ENCODE results near the gene SNRNP35.
A peak's percentile ranks its signal among the peaks of the same experiment; 100 is the strongest.
"Not testable (repeated sequence)": the region's sequence is repeated elsewhere in the genome, so short reads cannot be mapped to it uniquely, and the experiment has no call there.

The SNRNP35 gene, protein sequence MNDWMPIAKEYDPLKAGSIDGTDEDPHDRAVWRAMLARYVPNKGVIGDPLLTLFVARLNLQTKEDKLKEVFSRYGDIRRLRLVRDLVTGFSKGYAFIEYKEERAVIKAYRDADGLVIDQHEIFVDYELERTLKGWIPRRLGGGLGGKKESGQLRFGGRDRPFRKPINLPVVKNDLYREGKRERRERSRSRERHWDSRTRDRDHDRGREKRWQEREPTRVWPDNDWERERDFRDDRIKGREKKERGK
- 15.7 to 28.8 reads per million in 2 donors for total RNA-seq

DNA sequence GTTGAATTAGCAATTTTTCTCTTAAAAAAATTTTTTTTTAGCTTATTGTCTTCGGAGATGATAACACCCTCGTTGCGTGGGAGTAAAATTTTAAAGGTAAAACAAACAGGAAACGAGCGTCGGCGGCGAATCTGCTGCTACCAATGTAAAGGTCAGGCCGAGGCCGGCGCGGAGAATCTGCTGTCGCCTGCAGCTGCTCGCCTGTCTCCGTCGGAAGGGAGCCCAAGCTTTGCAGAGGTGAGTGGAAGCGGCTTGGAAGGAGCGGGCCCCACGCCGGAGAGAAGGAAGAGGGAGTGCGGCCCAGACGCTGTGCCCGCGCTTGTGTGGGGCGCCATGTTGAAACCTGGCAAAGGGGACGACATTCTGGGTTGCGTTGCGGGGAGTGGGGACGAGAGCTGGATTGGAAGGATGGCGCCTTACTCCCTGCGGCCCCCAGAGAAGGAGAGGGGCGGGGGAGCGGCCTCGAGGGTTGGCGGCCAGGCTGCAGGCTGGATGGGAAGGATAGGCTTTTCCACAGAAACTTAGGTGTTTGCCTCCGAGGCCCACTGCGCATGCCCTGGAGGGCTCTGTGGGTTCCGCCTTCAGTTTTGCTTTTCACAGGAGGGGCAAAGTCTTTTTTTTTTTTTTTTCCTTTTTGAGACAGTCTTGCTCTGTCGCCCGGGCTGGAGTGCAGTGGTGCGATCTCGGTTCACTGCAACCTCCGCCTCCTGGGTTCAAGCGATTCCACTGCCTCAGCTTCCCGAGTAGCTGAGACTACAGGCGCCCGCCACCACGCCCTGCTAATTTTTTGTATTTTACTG is at the start of gene SNRNP35:
Gene SNRNP35, plus strand, starts transcription at position 160 of the 800 bp plus-strand sequence. CDS start 7,402 bp downstream, outside the sequence.
- DNase-seq = peak; percentile 77

DNA sequence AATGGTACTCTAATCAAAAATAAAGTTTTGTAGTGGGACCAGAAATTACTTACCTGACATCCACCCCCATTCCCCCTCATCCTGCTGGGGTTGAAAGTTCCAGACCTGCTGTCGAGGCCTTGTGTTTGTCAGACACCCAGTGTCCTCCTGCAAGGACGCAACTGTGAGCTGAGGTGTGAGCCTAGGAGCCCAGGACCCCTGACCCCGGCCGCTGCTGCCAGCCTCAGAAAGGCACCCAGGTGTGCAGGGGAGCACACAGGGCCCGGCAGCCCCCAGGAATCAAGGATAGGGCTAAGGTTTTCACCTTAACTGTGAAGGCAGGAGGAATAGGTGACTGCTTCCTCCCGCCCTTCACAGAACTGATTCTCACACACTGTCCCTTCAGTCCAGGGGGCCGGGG is 49.3 kb upstream of the SNRNP35 start:
- not testable (repeated sequence) for DNase-seq

DNA sequence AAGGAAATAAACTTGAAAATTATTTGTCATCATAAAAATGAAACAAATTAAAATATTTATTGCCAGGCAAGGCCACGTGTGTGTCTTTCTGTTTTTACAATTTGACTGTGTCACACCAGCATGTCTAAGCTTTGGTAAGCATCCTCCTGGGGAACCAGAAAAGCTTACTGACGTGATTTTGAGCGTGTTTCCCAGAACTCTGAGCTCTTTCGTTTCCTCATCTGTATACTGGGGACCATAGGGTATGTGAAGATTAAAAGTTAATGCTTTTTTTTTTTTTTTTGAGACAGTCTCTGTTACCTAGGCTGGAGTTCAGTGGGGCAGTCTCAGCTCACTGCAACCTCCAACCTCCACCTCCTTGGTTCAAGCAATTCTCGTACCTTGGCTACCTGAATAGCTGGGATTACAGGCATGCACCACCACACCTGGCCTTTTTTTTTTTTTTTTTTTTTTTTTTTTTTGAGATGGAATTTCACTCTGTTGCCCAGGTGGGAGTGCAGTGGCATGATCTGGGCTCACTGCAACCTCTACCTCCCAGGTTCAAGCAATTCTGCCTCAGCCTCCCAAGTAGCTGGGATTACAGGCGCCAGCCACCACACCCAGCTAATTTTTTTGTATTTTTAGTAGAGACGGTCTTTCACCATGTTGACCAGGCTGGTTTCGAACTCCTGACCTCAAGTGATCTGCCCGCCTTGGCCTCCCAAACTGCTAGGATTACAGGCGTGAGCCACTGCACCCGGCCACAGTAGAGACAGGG is 48.5 kb upstream of the SNRNP35 start:
- not testable (repeated sequence) for DNase-seq

DNA sequence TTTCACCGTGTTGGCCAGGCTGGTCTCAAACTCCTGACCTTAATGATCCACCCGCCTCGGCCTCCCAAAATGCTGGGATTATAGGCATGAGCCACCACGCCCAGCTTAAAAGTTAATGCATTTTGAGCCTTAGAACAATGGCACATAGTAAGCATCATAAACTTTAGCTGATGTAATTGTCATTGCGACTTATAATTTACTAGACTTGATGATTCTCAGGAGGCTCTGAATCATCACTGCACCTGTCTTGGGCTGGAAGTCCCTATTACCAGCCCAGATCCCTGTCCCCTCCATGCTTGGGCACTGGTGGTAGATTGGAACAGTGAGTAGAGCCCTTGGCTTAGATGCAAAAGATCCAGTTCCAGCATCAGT is 47.9 kb upstream of the SNRNP35 start:
- no peak for DNase-seq

- DNase-seq = no peak
These were observed 36.6 kb upstream of the SNRNP35 start for GRCh38 chr12:123421314-123421713.

DNA sequence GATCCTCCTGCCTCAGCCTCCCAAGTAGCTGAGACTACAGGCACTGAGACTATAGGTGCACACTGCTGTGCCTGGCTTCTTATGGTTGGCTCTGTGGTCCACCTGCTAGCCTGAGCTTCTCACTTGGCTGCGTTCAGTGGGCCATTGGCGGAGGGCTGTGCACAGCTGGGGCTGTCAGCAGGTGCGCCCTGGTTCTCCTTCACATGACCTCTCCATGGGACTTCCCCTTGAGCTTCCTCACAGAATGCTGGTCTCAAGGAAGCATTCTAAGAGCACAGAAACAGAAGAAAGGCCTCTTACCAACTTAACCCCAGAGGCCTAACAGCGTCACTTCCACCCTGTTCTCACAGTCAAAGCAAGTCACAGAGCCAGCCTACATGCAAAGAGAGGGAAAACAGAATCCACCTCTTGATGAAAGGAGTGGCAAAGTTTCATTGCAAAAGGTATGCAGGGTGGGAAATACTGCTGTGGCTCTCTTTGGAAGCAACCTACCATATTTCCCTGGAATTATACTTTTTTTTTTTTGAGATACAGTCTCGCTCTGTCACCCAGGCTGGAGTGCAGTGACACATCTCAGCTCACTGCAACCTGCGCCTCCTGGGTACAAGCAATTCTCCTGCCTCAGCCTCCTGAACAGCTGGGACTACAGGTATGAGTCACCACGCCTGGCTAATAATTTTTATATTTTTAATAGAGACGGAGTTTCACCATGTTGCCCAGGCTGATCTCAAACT is 30.7 kb upstream of the SNRNP35 start:
- DNase-seq = peak; percentile 25

DNA sequence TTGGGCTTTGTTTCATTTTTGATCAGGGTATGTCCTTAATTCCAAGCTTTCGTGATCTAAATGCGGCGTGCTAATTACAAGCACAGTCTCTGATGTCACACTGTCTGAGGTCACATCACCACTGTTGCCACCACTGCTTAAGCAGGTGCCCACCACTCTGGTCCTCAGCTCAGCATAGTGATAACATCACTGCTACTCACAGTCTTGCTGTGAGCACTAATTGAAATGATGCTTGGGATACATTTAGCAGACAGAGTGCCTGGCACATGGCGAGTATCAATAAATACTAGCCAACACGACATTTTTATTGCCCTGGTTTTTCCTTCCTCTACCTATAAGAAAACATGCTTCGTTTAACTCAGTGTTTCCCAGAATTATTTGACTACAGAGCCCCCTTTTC is 29.3 kb upstream of the SNRNP35 start:
- no peak for DNase-seq

GRCh38 chr12:123429101-123429500 is 28.8 kb upstream of the SNRNP35 start:
- DNase-seq = not testable (repeated sequence)

DNA sequence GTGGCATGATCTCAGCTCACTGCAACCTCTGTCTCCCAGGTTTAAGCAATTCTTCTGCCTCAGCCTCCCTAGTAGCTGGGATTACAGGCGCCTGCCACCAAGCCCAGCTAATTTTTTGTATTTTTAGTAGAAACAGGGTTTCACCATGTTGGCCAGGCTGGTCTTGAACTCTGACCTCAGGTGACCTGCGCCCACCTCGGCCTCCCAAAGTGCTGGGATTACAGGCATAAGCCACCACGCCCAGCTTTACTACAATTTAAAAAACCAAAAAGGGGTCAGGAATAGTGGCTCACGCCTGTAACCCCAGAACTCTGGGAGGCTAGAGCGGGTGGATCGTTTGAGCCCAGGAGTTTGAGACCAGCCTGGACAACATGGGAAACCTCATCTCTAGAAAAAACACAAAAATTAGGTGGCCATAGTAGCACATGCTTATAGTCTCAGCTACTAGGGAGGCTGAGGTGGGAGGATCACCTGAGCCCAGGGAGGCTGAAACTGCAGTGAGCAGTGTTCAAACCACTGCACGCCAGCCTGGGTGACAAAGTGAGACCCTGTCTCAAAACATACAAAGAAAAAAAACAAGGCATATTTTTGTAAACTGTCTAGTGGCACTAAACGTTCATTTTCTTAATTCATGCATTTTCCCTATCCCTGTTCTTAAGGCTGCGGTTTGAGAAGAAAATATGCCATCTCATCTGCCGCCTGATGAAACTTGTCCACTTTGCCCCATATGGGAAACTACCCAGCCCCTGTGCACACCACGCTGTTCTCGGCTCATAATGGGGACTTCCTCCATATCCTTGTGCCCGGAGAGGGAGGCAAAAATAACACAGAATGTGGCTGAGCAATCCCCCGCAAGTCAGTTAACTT is 25.8 kb upstream of the SNRNP35 start:
- peak; percentile 25 for DNase-seq

- no peak for DNase-seq
These were observed 24.3 kb upstream of the SNRNP35 start for GRCh38 chr12:123433615-123434014.

DNA sequence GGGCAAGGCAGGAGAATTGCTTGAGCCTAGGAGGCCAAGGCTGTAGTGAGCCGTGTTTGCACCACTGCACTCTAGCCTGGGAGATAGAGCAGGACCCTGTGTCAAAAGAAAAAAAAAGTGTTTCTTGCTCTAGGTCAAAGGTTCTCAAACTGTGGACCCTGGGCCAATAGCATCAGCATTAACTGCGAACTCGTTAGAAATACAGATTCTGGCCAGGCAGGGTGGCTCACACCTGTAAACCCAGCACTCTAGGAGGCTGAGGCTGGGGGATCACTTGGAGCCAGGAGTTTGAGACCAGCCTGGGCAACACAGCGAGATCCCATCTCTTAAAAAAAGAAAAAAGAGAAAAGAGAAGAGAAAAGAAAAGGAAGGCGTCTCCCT is 22.3 kb upstream of the SNRNP35 start:
- DNase-seq = no peak

- peak; percentile 91 for DNase-seq
These were observed 21.6 kb upstream of the SNRNP35 start, which contains the start of gene RILPL2 for GRCh38 chr12:123436017-123436964. Gene RILPL2, minus strand, starts transcription at chr12:123436684. Its CDS starts 264 bp downstream, at chr12:123436420.

DNA sequence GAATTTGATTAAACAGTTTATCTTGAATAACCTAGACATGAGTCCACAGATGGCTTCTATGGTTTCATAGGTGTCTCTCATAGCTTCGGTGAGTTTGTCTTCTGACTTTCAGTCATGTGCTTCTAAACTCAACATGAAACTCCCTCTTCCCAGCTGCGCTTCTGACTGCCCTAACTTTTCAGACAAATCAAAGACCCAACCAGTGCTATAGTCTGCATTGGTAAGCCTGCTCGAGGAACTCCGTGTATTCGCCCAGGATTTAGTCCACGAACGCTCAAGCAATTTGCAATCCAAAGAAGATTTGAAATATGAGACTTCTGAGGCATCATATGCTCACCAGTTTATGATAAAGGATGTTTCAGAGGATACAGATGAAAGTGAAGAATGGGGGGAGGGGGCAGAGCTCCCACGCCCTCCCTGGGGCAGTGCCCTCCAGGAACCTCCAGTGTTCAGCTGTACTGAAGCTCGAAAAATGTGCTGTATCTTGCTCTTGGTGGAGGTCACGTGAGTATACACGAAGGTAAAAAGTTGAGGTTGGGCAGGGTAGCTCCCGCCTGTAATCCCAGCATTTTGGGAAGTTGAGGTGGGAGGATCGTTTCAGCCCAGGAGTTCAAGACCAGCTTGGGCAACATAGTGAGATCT is 16.3 kb upstream of the SNRNP35 start:
- DNase-seq = no peak

DNA sequence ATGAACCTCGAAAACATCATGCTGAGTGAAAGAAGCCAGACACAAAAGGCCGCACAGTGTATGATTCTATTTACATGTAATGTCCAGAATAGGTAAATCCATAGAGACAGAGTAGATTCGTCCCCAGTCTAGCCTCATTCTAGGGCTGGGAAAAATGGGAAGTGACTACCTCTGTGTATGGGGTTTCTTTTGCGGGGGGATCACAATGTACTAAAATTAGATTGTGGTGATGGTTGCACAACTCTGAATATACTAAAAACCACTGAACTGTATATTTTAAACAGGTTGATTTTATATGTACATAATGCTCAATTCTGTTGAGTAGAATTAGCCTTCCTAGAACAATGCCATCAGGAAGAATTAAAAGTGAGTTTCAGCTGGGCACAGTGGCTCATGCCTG is 15.2 kb upstream of the SNRNP35 start:
- no peak for DNase-seq

DNA sequence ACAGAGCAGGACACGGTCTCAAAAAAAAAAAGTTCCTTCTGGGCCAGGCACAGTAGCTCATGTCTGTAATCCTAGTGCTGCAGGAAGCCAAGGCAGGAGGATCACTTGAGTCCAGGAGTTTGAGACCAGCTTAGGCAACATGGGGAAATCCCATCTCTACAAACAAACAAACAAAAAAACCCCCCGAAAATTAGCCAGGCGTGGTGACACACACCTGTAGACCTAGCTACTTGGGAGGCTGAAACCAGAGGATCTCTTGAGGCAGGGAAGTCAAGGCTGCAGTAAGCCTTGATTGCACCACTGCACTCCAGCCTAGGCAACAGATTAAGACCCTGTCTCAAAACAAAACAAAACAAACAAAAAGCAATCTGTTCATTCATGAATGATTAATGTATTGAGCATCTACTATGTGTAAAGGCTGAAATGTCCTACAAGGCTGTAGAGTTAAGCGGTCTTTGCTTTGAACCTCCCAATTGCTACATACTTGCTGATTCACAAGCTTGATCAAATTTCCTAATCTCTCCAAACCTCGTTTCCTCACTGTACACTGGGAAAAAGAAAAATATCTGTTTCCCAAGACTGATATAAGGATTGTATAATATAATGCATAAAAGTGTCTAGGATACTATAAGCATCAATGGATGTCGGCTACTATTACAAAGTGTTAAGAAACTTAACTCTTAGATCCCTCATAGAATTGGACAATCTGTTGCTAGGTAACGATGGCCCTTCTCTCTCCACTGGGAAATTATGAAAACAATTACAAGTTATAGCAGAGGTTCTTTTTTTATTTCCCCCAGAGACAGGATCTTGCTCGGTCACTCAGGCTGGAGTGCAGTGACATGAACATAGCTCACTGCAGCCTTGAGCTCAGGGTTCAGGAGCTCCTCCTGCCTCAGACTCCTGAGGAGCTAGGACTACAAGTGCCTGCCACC is 13.6 kb upstream of the SNRNP35 start:
- DNase-seq = no peak

GRCh38 chr12:123445388-123446332 is 12.3 kb upstream of the SNRNP35 start:
- no peak for DNase-seq

DNA sequence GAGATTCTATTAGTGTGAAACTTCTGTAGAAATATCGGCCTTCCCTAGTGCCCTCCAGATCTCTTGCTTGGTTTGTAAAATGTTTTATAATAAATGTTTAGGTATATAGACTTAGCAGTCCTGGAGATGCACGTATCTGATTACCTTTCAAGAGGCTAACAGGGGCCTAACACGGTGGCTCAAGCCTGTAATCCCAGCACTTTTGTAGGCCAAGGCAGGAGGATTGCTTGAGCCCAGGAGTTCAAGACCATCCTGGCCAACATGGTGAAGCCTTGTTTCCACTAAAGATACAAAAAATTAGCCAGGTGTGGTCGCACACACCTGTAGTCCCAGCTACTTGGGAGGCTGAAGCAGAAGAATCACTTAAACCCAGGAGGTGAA is 11.6 kb upstream of the SNRNP35 start:
- no peak for DNase-seq
